SH-SY5Y (cell line): ENCODE data around the gene CMSS1.

Experiments used
- GATA2 ChIP-seq: IDR thresholded peaks from 2 replicates; pipeline ENCODE4 v1.6.1; 2011; ENCODE audit warnings: mild to moderate bottlenecking, low read depth, low read length
- GATA3 ChIP-seq: IDR thresholded peaks from 2 replicates; pipeline ENCODE4 v1.6.1; 2011; ENCODE audit warnings: low read depth, mild to moderate bottlenecking, low read length, moderate library complexity

GRCh38 chr3:99978221-99978620 lies 160.6 kb downstream of the CMSS1 start:
- TF ChIP-seq GATA2 (no peak), GATA3 (no peak)
